Measurements from ENCODE around the gene RALGAPB. TPM values are rescaled to one million over a fixed set of nuclear protein-coding genes. Genes with fewer than 3 reads are reported as not detected.
A peak's percentile ranks its signal among the peaks of the same experiment; 100 is the strongest.
"Not testable (repeated sequence)": the region's sequence is repeated elsewhere in the genome, so short reads cannot be mapped to it uniquely, and the experiment has no call there.

RALGAPB gene
- total RNA-seq, 1 donor, result 40.6 TPM

DNA sequence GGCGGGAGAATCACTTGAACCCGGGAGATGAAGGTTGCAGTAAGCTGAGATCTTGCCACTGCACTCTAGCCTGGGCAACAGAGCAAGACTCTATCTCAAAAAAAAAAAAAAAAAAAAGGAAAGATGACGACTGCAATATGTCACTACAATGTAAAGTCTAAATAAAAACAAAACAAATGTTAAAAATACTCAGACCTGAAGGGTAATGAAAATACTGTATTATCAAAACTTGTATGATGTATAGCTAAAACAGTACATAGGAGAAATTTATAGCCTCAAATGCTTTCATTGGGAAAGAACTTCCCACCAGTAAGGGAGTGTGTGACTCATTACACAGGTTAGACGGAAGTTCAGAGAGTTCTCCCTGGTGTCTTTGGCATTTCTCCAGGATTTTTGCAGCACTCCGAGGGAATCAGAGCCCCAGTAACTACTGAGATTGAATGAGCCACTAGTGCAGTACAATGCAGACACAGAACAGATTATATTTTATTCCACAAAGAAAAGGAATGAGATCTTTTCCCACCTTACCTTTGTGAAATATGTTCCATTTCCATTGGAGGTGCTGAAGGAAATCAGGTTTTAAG lies 12.5 kb upstream of the RALGAPB start:
- Histone ChIP-seq H3K9me3 (ENCODE audit: low read depth, low read length) (no peaks in the 10 kb centered on the region), H3K4me1 (ENCODE audit: insufficient read depth, low read length) (no peaks in the 10 kb centered on the region), H3K27me3 (ENCODE audit: insufficient read depth, low read length) (no peaks in the 10 kb centered on the region), H3K4me3 (ENCODE audit: low read length) (no peak overlapping the region)

DNA sequence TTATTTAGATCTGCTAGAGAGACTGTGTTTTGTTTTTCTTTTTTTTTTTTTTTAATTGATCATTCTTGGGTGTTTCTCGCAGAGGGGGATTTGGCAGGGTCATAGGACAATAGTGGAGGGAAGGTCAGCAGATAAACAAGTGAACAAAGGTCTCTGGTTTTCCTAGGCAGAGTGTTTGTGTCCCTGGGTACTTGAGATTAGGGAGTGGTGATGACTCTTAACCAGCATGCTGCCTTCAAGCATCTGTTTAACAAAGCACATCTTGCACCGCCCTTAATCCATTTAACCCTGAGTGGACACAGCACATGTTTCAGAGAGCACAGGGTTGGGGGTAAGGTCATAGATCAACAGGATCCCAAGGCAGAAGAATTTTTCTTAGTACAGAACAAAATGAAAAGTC lies 12.0 kb upstream of the RALGAPB start:
- H3K4me3 ChIP-seq (ENCODE audit: low read length); H3K9me3 ChIP-seq (ENCODE audit: low read depth, low read length); H3K27me3 ChIP-seq (ENCODE audit: insufficient read depth, low read length); H3K4me1 ChIP-seq (ENCODE audit: insufficient read depth, low read length): not testable (repeated sequence)

DNA sequence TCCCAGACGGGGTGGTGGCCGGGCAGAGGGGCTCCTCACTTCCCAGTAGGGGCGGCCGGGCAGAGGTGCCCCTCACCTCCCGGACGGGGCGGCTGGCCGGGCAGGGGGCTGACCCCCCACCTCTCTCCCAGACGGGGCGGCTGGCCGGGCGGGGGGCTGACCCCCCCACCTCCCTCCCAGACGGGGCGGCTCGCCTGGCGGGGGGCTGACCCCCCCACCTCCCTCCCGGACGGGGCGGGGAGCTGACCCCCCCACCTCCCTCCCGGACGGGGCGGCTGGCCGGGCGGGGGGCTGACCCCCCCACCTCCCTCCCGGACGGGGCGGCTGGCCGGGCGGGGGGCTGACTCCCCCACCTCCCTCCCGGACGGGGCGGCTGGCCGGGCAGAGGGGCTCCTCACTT lies 11.5 kb upstream of the RALGAPB start:
- not testable (repeated sequence) for H3K4me1 ChIP-seq (ENCODE audit: insufficient read depth, low read length); H3K4me3 ChIP-seq (ENCODE audit: low read length); H3K27me3 ChIP-seq (ENCODE audit: insufficient read depth, low read length); H3K9me3 ChIP-seq (ENCODE audit: low read depth, low read length)

DNA sequence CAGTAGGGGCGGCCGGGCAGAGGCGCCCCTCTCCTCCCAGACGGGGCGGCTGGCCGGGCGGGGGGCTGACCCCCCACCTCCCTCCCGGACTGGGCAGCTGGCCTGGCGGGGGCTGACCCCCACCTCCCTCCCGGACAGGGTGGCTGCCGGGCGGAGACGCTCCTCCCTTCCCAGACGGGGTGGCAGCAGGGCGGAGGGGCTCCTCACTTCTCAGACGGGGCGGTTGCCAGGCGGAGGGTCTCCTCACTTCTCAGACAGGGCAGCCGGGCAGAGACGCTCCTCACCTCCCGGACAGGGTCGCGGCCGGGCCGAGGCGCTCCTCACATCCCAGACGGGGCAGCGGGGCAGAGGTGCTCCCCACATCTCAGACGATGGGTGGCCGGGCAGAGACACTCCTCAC lies 11.1 kb upstream of the RALGAPB start:
- not testable (repeated sequence) for H3K27me3 ChIP-seq (ENCODE audit: insufficient read depth, low read length); H3K9me3 ChIP-seq (ENCODE audit: low read depth, low read length); H3K4me1 ChIP-seq (ENCODE audit: insufficient read depth, low read length); H3K4me3 ChIP-seq (ENCODE audit: low read length)

DNA sequence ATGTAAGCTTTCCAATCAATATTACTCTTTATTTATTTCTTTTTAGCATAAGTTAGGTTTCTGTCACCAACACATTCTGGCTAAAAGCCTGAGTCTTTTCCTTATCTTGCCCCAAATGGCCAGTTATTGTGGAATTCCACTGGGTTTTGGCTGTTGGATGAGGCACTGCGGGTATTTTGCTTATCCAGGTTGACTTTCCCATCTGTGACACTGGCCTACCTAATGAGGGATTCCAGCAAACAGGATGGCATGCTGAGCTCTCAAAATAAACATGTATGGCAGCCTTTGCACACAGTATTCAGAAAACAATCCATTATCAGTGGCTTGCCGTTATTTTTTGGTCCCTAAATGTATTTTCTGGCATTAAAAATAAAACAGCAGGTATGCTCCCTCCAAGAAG lies 6.5 kb upstream of the RALGAPB start:
- no peaks in the 10 kb centered on the region for H3K4me1 ChIP-seq (ENCODE audit: insufficient read depth, low read length)
- H3K9me3 ChIP-seq (ENCODE audit: low read depth, low read length), result no peaks in the 10 kb centered on the region

DNA sequence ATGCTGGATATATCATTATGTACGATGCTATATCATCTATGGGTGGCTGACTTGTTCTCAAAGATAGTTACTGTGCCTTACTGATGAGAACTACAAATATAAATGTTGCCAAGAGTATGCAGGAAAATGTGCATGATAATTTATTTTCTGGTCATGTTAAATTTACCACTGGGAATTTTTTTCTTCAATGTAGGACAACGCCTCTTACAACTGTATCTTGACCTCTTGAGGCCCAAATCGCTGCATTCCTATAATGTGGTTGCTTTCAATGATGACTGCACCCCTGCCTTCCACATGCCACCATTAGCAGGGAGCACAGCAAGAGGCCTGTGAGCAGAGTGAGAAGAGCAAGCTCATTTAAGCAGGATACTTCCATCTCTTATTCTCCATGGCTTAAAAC lies 5.7 kb upstream of the RALGAPB start:
- H3K4me1 ChIP-seq (ENCODE audit: insufficient read depth, low read length), result peaks cover 4% of the 10 kb centered on the region
- H3K27me3 ChIP-seq (ENCODE audit: insufficient read depth, low read length), result no peaks in the 10 kb centered on the region

More for the DNA sequence above, 6.5 kb upstream of the RALGAPB start:
- no peaks in the 10 kb centered on the region for H3K27me3 ChIP-seq (ENCODE audit: insufficient read depth, low read length)
- no peak overlapping the region for H3K4me3 ChIP-seq (ENCODE audit: low read length)

DNA sequence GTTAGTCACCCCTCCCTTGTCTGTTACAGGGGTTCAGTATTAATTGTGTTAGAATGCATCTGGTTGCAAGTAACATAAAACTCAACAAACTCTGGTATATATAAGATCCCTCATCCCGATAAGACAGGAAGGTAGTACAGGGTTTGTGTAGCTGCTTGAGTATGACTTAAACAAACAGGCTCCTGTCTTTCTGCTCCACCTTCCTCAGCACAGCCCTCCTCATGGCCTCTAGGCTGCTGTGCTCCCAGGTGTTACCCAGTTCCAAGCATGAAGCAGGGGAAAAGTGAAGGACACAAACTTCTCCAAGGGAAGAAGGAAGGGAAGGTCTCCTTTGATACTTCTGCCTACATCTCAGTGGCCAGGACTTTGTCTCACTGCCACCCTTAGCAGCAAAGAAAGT lies 1.4 kb upstream of the RALGAPB start:
- Histone ChIP-seq H3K27me3 (ENCODE audit: insufficient read depth, low read length) (no peaks in the 10 kb centered on the region), H3K4me1 (ENCODE audit: insufficient read depth, low read length) (peaks cover 25% of the 10 kb centered on the region), H3K9me3 (ENCODE audit: low read depth, low read length) (no peaks in the 10 kb centered on the region), H3K4me3 (ENCODE audit: low read length) (no peak overlapping the region)

More for the DNA sequence above, 5.7 kb upstream of the RALGAPB start:
- no peak overlapping the region for H3K4me3 ChIP-seq (ENCODE audit: low read length)
- H3K9me3 ChIP-seq (ENCODE audit: low read depth, low read length), result no peaks in the 10 kb centered on the region

DNA sequence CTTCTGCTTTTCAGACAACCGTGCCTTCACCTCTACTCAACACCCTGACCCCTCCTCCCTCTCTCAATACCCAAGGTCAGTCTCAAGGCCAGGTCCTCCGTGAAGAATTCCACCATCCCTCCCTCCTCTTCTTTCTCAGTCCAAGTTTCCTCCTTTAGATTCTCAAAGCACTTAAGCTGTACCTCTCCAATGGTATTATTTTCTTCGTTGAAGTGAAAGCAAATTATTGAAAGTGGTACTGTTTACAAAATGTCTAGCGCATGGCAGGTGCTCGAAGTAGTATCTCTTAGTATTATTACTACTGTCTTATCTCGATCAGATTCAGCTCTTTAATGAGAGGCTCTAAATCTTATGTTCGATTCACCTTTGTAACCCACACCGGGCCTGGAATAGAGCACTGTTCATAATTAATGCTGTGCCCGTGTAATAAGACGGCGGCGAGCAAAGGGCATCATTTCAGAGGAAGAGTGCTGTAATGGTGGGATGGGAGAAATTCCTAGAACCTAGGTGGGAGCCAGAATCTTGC lies 593 bp upstream of the RALGAPB start:
- H3K4me1 ChIP-seq (ENCODE audit: insufficient read depth, low read length), result peaks cover 27% of the 10 kb centered on the region
- no peaks in the 10 kb centered on the region for H3K9me3 ChIP-seq (ENCODE audit: low read depth, low read length)
- no peaks in the 10 kb centered on the region for H3K27me3 ChIP-seq (ENCODE audit: insufficient read depth, low read length)
- peak overlapping the region; percentile 96 for H3K4me3 ChIP-seq (ENCODE audit: low read length)

DNA sequence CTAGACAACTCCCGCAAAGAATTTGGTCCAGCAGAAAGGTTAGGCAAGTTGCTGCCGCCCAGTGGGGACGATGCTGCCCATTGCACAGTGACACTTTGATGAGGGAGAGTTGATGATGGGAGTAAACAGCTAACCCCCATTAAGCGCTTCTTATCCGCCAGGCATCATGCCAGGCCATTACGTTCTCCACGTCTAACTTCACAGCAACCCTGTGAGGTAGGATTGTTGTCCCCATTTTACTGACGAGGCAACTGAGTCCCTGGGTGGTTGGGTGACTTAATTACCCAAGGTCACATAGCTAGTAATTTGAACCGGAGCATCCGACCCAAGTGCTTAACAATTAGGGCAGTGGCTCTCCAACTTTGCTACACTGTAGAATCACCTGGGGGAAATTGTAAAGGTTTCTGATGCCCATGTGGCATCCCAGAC lies 738 bp downstream of the RALGAPB start:
- H3K27me3 ChIP-seq (ENCODE audit: insufficient read depth, low read length), result no peaks in the 10 kb centered on the region
- peak overlapping the region; percentile 96 for H3K4me3 ChIP-seq (ENCODE audit: low read length)
- no peaks in the 10 kb centered on the region for H3K9me3 ChIP-seq (ENCODE audit: low read depth, low read length)
- peaks cover 27% of the 10 kb centered on the region for H3K4me1 ChIP-seq (ENCODE audit: insufficient read depth, low read length)

DNA sequence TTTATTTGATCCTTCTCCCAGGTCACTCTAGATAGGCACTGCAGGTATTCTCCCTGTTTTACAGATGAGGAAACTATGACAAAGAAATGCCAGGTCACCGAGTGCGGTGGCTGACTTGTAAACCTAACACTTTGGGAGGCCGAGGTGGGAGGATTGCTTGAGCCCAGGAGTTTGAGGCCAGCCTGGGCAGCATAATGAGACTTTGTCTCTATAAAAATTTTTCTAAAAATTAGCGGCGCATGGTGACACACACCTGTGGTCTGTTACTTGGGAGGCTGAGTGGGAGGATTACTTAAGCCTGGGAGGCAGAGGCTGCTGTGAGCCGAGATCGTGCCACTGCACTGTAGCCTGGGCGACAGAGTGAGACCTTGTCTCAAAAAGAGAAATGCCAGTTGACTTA lies 5.1 kb downstream of the RALGAPB start:
- Histone ChIP-seq H3K4me3 (ENCODE audit: low read length) (no peak overlapping the region), H3K9me3 (ENCODE audit: low read depth, low read length) (no peaks in the 10 kb centered on the region), H3K27me3 (ENCODE audit: insufficient read depth, low read length) (no peaks in the 10 kb centered on the region), H3K4me1 (ENCODE audit: insufficient read depth, low read length) (peaks cover 20% of the 10 kb centered on the region)

DNA sequence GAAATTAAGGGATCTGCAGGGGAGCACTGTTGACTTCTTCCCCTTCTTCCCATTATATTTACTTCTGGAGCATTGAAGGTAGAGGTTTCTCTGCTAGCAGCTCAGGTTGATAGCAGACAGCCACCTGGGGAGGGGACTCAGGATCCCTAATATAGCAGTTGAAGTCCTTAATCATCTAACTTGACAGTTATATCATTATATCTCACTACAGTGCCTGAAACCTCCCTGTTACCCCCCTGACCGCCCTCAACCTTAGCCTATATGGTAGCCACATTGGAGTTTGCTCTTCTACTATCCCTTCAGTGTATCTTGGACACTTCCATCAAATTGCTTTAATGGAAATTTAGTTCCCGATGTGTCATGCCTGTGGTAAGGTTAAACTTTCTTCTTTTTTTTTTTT lies 7.0 kb downstream of the RALGAPB start:
- Histone ChIP-seq H3K4me1 (ENCODE audit: insufficient read depth, low read length) (peaks cover 3% of the 10 kb centered on the region), H3K27me3 (ENCODE audit: insufficient read depth, low read length) (no peaks in the 10 kb centered on the region), H3K4me3 (ENCODE audit: low read length) (no peak overlapping the region), H3K9me3 (ENCODE audit: low read depth, low read length) (no peaks in the 10 kb centered on the region)

DNA sequence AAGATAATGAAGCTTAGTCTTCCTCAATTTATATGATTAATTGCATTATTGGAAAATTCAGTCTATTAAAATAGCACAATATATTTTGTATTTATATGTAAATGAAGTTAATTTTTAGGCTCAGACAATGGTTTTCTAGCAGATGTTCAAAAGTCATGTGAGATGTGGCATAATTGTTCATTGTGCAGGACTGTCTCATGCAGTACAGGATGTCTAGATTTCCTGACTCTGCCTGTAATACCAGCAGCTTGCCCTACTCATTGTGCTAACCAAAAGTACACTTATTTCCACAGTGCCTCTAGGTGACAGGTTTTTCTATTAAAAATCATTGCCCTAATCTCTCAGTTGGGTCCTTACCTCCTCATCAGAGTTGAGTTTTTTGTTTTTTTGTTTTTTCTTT lies 12.4 kb downstream of the RALGAPB start:
- no peak overlapping the region for H3K4me3 ChIP-seq (ENCODE audit: low read length)
- no peaks in the 10 kb centered on the region for H3K9me3 ChIP-seq (ENCODE audit: low read depth, low read length)
- H3K27me3 ChIP-seq (ENCODE audit: insufficient read depth, low read length), result no peaks in the 10 kb centered on the region
- H3K4me1 ChIP-seq (ENCODE audit: insufficient read depth, low read length), result no peaks in the 10 kb centered on the region

DNA sequence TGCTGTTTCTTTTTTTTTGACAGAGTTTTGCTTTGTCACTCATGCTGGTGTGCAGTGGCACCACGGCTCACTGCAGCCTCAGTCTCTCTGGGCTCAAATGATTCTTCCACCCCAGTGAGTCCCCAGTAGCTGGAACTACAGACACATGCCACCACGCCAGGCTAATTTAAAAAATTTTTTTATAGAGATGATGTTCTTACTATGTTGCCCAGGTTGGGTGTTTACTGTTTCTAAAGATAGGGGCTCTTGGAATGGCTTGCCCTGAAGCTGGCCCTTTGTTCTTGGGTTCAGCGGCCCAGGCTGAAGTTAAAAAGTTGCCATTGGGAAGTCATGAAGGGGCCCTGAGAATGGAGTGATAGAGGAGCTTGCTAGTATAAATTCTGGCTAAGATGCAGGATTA lies 16.5 kb downstream of the RALGAPB start:
- no peaks in the 10 kb centered on the region for H3K9me3 ChIP-seq (ENCODE audit: low read depth, low read length)
- no peaks in the 10 kb centered on the region for H3K4me1 ChIP-seq (ENCODE audit: insufficient read depth, low read length)
- H3K27me3 ChIP-seq (ENCODE audit: insufficient read depth, low read length), result no peaks in the 10 kb centered on the region
- no peak overlapping the region for H3K4me3 ChIP-seq (ENCODE audit: low read length)

DNA sequence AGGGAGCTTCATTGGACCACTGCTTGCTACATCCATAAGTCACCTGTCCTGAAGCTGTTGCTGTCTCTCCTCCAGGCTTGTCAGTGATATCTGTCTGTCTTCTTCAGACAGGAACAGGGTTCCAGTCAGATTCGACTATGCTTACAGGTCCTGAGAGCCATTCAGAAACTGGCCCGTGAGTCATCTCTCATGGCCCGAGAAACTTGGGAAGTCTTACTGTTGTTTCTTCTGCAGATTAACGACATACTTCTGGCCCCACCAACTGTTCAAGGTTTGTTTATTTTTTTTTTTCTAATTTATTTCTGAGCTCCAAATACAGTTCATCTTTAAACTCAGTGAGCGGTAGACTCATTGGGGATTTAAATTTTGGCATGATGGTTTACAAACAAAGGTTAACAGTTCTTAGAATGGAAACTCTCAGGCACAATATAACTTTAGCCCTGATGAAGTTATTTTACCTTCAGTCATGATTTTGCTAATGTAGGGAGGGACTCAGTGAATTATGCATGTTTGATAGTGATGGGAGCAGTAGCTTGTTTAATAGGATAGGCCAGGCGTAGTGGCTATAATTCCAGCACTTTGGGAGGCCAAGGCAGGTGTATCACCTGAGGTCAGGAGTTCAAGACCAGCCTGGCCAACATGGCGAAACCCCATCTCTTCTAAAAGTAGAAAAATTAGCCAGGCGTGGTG lies 24.7 kb downstream of the RALGAPB start:
- H3K9me3 ChIP-seq (ENCODE audit: low read depth, low read length), result no peaks in the 10 kb centered on the region
- no peaks in the 10 kb centered on the region for H3K27me3 ChIP-seq (ENCODE audit: insufficient read depth, low read length)
- H3K4me3 ChIP-seq (ENCODE audit: low read length), result no peak overlapping the region
- H3K4me1 ChIP-seq (ENCODE audit: insufficient read depth, low read length), result no peaks in the 10 kb centered on the region

DNA sequence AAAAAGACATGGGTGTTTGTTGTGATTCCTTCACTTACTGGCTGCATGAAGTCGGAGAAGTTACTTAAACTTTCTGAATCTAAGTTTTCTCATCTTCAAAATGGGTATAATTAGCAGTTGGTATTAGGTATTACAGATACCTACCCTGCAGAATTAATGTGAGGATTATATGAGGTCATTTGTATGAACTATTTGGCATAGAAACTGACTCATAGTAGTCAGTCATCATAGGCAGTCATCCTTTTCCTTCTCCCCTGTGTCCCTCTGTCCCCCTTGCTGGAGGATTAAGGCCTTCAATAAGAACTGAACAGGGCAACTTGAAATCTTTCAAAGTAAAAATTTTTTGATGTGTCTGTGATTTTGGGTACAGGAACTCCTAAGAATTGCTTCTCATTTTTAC lies 26.3 kb downstream of the RALGAPB start:
- no peak overlapping the region for H3K4me3 ChIP-seq (ENCODE audit: low read length)
- no peaks in the 10 kb centered on the region for H3K9me3 ChIP-seq (ENCODE audit: low read depth, low read length)
- no peaks in the 10 kb centered on the region for H3K27me3 ChIP-seq (ENCODE audit: insufficient read depth, low read length)
- H3K4me1 ChIP-seq (ENCODE audit: insufficient read depth, low read length), result no peaks in the 10 kb centered on the region

DNA sequence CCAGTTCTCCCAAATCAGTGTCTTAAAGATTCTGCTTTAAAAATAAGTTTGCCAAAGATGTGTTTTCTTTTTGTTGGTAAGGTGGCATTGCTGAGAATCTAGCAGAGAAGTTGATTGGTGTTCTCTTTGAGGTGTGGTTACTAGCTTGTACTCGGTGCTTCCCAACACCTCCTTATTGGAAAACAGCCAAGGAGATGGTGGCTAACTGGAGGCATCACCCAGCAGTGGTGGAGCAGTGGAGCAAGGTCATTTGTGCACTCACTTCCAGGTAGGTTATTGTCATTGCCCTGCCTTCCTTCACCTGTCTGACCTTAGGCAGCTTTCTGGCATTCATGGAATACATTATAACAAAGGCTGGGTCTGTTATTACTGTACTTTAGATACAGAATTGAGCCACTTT lies 26.7 kb downstream of the RALGAPB start:
- Histone ChIP-seq H3K4me1 (ENCODE audit: insufficient read depth, low read length) (no peaks in the 10 kb centered on the region), H3K4me3 (ENCODE audit: low read length) (no peak overlapping the region), H3K9me3 (ENCODE audit: low read depth, low read length) (no peaks in the 10 kb centered on the region), H3K27me3 (ENCODE audit: insufficient read depth, low read length) (no peaks in the 10 kb centered on the region)

Measured in mononuclear cell (primary cell).